SK-N-MC (cell line): Measurements from ENCODE around the gene KIF26A.

Source experiments
- EZH2 ChIP-seq: fragments of 200-600 bp; sonication (generic); IDR thresholded peaks from one replicate; pipeline ENCODE4 v1.6.1; 2017; ENCODE audit warnings: antibody characterized with exemption
- POLR2AphosphoS5 ChIP-seq: IDR thresholded peaks from 2 replicates; pipeline ENCODE4 v1.6.1; 2012; ENCODE audit warnings: mild to moderate bottlenecking, low read depth, low read length, borderline replicate concordance

- TF ChIP-seq POLR2AphosphoS5: no peak
- TF ChIP-seq EZH2: no peak
Measured at GRCh38 chr14:104132981-104133380, 5.4 kb upstream of the KIF26A start.
